Activated naive CD8-positive, alpha-beta T cell treated with anti-CD3 and anti-CD28 coated beads for 36 hours (primary cell): ENCODE data around the gene COX7A1. TPM values are rescaled to one million over a fixed set of nuclear protein-coding genes. Genes with fewer than 3 reads are reported as not detected.

ENCODE experiments used
- DNase-seq: peaks from one replicate; pipeline ENCODE4 v3.0.0; 2021
- H3K27ac Mint-ChIP-seq: one replicate; pipeline ENCODE4 v1.8.0; 2022; ENCODE audit warnings: mild to moderate bottlenecking, moderate library complexity, mixed read lengths
- H3K27me3 Mint-ChIP-seq: one replicate; pipeline ENCODE4 v1.8.0; 2022; ENCODE audit warnings: mild to moderate bottlenecking, mixed read lengths
- H3K36me3 Mint-ChIP-seq: one replicate; pipeline ENCODE4 v1.8.0; 2021; ENCODE audit warnings: mild to moderate bottlenecking, mixed read lengths
- H3K4me1 Mint-ChIP-seq: one replicate; pipeline ENCODE4 v1.8.0; 2021; ENCODE audit warnings: mixed read lengths
- H3K4me3 Mint-ChIP-seq: one replicate; pipeline ENCODE4 v1.8.0; 2022; ENCODE audit warnings: mild to moderate bottlenecking, moderate library complexity, mixed read lengths
- H3K9me3 Mint-ChIP-seq: one replicate; pipeline ENCODE4 v1.8.0; 2022; ENCODE audit warnings: mixed read lengths
- total RNA-seq, 2 experiments: library from RNA; stranded (reverse); gene quantifications; one replicate each; pipeline ENCODE4 v1.2.3, GENCODE V29; 2021

COX7A1 gene
- total RNA-seq, 2 experiments from 2014 or later, result not detected

DNA sequence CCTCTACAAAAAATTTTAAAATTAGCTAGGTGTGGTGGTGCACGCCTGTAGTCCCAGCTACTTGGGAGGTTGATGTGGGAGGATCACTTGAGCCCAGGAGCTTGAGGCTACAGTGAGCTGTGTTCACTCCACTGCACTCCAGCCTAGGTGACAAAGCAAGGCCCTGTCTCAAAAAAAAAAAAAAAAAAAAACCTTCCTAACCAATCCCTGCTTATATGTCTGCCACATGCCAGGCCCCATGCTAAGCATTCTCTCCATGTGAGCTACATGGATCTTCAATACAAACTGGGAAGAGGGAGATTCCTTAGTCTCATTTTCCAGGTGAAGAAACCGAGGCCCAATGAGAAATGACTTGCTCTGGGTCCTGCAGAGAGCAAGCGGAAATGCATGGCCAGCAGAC lies 43.6 kb downstream of the COX7A1 start:
- Mint-ChIP-seq H3K27ac (no peak overlapping the region), H3K4me3 (no peak overlapping the region), H3K9me3 (no peaks in the 10 kb centered on the region), H3K27me3 (no peaks in the 10 kb centered on the region), H3K36me3 (peaks cover 13% of the 10 kb centered on the region), H3K4me1 (peaks cover 7% of the 10 kb centered on the region)
- DNase-seq, result no peak

DNA sequence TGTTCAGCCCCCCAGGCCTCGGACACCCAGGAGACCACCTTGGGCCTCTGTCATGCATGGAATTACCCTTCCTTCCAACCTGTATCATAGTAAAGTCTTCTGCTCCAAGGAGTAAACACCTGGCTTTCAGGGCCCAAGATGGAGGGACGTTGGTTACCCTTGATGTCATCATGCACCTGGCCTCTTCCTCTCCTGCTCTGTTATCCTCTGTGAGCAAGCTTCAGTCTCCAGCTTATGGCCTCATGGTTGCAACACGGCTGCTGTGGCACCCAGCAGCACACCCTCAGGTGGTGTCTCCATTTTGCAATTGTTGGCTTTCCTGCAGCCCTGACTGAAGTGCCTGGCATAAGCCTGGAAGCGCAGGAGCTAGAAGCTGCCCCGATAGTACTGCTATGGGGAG lies 45.3 kb downstream of the COX7A1 start:
- DNase-seq, result no peak

DNA sequence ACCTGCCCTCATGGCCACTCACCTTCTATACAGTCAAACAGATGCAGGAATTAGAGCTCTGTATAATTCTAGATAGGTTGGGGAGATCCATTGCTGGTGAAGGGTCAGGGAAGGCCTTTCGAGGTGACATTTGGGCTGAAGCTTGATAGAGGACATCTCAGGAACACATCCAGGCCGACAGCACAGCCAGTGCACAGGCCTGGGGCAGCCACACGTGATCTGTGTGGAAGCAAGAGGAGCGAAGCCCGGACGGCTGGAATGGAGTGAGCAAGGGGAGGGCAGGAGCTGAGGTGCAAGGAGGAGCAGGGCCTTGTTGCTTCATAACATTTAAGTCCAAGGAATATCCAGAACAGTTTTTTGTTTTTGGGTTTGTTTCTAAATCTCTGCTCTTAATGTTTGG lies 45.8 kb downstream of the COX7A1 start:
- H3K4me3 Mint-ChIP-seq, result no peak overlapping the region
- no peak overlapping the region for H3K27ac Mint-ChIP-seq
- DNase-seq, result no peak
- no peaks in the 10 kb centered on the region for H3K27me3 Mint-ChIP-seq
- H3K9me3 Mint-ChIP-seq, result no peaks in the 10 kb centered on the region
- H3K36me3 Mint-ChIP-seq, result peaks cover 5% of the 10 kb centered on the region
- no peaks in the 10 kb centered on the region for H3K4me1 Mint-ChIP-seq

More for the DNA sequence above, 45.3 kb downstream of the COX7A1 start:
- H3K9me3 Mint-ChIP-seq, result no peaks in the 10 kb centered on the region
- peaks cover 5% of the 10 kb centered on the region for H3K36me3 Mint-ChIP-seq
- H3K4me3 Mint-ChIP-seq, result no peak overlapping the region
- H3K27ac Mint-ChIP-seq, result no peak overlapping the region
- H3K27me3 Mint-ChIP-seq, result no peaks in the 10 kb centered on the region
- H3K4me1 Mint-ChIP-seq, result no peaks in the 10 kb centered on the region

DNA sequence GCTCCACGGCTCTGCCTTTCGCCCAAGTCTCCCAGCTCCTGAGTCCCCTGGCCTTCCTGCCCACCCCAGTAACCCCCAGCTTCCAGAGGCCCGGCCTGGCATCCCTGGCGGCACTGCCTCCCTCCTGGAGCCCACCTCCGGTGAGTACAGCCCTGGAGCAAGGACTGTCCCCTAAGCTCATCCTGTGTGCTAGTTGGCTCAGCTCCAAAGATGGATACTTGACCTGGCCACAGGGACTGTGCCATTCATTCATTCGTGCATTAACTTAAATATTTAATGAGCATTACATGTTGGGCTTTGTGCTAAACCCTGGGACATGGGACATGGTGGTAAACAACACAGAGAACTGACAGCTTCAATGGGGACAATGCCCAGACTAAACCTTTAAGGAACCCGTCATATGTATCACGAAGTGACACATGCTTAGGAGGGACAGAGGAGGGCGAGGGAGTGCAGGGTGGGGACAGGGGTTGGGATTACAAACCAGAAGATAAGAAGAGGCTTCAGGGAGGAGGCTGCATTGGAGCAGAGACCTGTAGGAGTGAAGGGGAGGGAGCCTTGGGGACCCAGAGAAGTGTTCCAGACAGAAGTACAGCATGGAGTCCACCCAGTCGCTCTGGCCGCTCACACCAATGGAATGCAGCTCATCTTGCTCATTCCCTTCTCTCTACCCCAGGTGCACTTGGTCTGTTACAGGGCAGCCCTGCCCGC lies 48.2 kb downstream of the COX7A1 start:
- H3K27me3 Mint-ChIP-seq, result no peaks in the 10 kb centered on the region
- H3K36me3 Mint-ChIP-seq, result peaks cover 3% of the 10 kb centered on the region
- no peak overlapping the region for H3K27ac Mint-ChIP-seq
- H3K9me3 Mint-ChIP-seq, result no peaks in the 10 kb centered on the region
- no peak overlapping the region for H3K4me3 Mint-ChIP-seq
- no peaks in the 10 kb centered on the region for H3K4me1 Mint-ChIP-seq
- no peak for DNase-seq

DNA sequence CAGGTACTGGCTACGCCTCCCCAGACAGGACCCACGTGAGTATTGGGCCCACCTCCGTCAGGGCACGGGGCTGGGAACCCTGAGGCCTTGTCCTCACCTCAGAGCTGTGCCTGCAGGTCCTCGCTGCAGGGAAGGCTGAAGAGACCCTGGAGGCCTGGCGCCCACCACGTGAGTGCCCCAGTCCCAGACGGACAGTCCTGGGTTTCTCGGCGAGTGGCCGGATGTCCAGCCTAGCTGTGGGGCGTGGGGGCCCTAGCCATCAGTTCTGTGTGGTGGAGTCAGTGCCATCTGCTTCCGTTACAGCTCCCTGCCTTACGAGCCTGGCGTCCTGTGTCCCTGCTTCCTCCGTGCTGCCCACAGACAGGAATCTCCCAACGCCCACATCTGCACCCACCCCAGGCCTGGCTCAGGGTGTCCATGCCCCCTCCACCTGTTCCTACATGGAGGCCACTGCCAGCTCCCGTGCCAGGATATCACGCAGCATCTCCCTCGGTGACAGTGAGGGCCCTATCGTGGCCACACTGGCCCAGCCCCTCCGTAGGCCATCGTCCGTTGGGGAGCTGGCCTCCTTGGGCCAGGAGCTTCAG lies 49.1 kb downstream of the COX7A1 start:
- Mint-ChIP-seq H3K4me1 (no peaks in the 10 kb centered on the region), H3K4me3 (no peak overlapping the region), H3K27ac (no peak overlapping the region), H3K36me3 (peaks cover 5% of the 10 kb centered on the region), H3K9me3 (no peaks in the 10 kb centered on the region), H3K27me3 (no peaks in the 10 kb centered on the region)
- DNase-seq, result no peak

DNA sequence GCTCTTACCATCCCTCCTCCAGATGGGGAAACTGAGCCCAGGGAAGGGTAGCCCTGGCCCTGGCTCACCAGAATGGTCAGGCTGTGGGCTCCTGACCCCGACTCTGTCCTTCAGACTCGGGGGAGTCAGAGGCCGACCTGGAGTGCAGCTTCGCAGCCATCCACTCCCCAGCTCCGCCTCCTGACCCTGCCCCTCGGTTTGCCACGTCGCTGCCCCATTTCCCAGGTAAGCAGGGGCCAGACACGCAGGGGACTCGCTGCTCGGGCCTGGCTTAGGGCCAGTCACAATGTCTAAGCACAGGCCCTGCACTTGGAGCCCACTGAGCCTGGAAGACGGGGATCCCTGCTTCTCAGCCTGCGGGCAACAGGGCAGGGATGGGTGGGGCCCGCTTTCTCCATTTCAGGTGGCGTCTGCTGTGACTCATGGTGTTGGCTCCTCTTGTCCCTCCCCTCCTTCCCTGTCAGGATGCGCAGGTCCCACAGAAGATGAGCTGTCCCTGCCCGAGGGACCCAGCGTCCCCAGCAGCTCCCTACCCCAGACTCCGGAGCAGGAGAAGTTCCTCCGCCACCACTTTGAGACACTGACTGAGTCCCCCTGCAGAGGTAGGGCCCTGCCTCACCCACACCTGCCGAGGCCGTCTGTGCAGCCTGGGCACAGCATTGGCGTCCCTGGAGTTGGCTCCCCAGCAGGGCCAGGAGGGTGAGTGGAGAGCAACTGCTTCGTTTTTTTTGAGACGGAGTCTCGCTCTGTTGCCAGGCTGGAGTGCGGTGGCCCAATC lies 50.5 kb downstream of the COX7A1 start:
- H3K9me3 Mint-ChIP-seq, result no peaks in the 10 kb centered on the region
- no peaks in the 10 kb centered on the region for H3K27me3 Mint-ChIP-seq
- DNase-seq, result no peak
- no peak overlapping the region for H3K27ac Mint-ChIP-seq
- no peak overlapping the region for H3K4me3 Mint-ChIP-seq
- H3K36me3 Mint-ChIP-seq, result peaks cover 11% of the 10 kb centered on the region
- H3K4me1 Mint-ChIP-seq, result no peaks in the 10 kb centered on the region

Other genes with a start within 250 kb of the COX7A1 start
- gene HCST, start 249.9 kb downstream of the COX7A1 start, total RNA-seq, result 10 to 100 TPM; 44.9 to 53.8 TPM
- gene TYROBP, start 244.2 kb downstream of the COX7A1 start, total RNA-seq, result not detected
- gene LRFN3, start 216.1 kb downstream of the COX7A1 start, total RNA-seq, result 1 to 10 TPM; 5.8 to 7.1 TPM
- 10 to 100 TPM; 22.6 to 23.1 TPM for gene SDHAF1, start 157.3 kb downstream of the COX7A1 start, total RNA-seq
- 1 to 10 TPM in 1 of 2 experiments, under 1 TPM in 1; 0.99 to 1.8 TPM for gene SYNE4, start 143.6 kb downstream of the COX7A1 start, total RNA-seq
- 10 to 100 TPM; 35.0 to 35.5 TPM for gene ALKBH6, start 138.2 kb downstream of the COX7A1 start, total RNA-seq
- gene CLIP3, start 119.6 kb downstream of the COX7A1 start, total RNA-seq, result under 1 TPM; 0.25 to 0.60 TPM
- 1 to 10 TPM; 2.4 to 2.7 TPM for gene THAP8, start 98.2 kb downstream of the COX7A1 start, total RNA-seq
- gene WDR62, start 97.5 kb downstream of the COX7A1 start, total RNA-seq, result 10 to 100 TPM; 19.1 to 20.4 TPM
- not detected for gene OVOL3, start 41.3 kb downstream of the COX7A1 start, total RNA-seq
- 10 to 100 TPM; 93.4 to 94.0 TPM for gene POLR2I, start 37.6 kb downstream of the COX7A1 start, total RNA-seq
- gene TBCB, start 37.0 kb downstream of the COX7A1 start, total RNA-seq, result 10 to 100 TPM; 89.2 to 91.1 TPM
- 100 to 1,000 TPM; 292 to 307 TPM for gene CAPNS1, start 12.4 kb downstream of the COX7A1 start, total RNA-seq
- 1 to 10 TPM; 1.7 to 2.1 TPM for gene ZNF565, start 62.2 kb upstream of the COX7A1 start, total RNA-seq
- 100 to 1,000 TPM; 116 to 120 TPM for gene ZNF146, start 62.7 kb upstream of the COX7A1 start, total RNA-seq
- 1 to 10 TPM in 1 of 2 experiments, under 1 TPM in 1; 0.66 to 1.2 TPM for gene ZFP14, start 226.8 kb upstream of the COX7A1 start, total RNA-seq